ENCODE data around the gene EBF3. TPM values are rescaled to one million over a fixed set of nuclear protein-coding genes. Genes with fewer than 3 reads are reported as not detected.

The EBF3 gene
- total and polyA plus RNA-seq, 2 donors (not counting 3 experiments of a cell fraction or from before 2014, with no cell fraction given): 0.92 to 2.7 TPM

GRCh38 chr10:129954492-129955315 lies 9.4 kb downstream of the EBF3 start:
- peaks cover 13 to 29% of the 10 kb centered on the region in 2 experiments for H3K27me3 ChIP-seq (ENCODE audit: control insufficient read depth in 2 of 2, insufficient read depth in 2 of 2, low read length in 2 of 2)
- H3K4me2 ChIP-seq (ENCODE audit: insufficient read depth, low read length): no peak overlapping the region
- intact Hi-C loops (cut with micrococcal nuclease): no loop called here
- dilution Hi-C loops (cut with MboI; ENCODE audit: extremely low pct_ligation_motif_present, low sequenced_read_pairs): no loop called here
- H3K79me2 ChIP-seq (ENCODE audit: control insufficient read depth, insufficient read depth, low read length): no peaks in the 10 kb centered on the region
- no peaks in the 10 kb centered on the region for H4K20me1 ChIP-seq (replicated peaks; ENCODE audit: control insufficient read depth, extremely low read depth, insufficient read depth, low read length)
- POLR2A ChIA-PET: no interaction called here
- H3K36me3 ChIP-seq (ENCODE audit: control insufficient read depth in 2 of 2, extremely low read depth in 1 of 2, insufficient read depth in 2 of 2, low read length in 2 of 2): no peaks in the 10 kb centered on the region
- TF ChIP-seq GATA2 (IDR thresholded peaks at IDR 0.05; ENCODE audit: insufficient read depth, insufficient read length, low read depth, low read length) (no peak), MAX (IDR thresholded peaks at IDR 0.05; ENCODE audit: insufficient read depth, insufficient read length) (no peak), EZH2 (IDR thresholded peaks at IDR 0.05; ENCODE audit: borderline replicate concordance, low read depth, low read length, severe bottlenecking) (no peak), JUN (IDR thresholded peaks at IDR 0.05; ENCODE audit: borderline replicate concordance, insufficient read depth, insufficient read length, low read depth) (no peak), CTCF (IDR thresholded peaks at IDR 0.05; ENCODE audit: extremely low read depth in 1 of 2, insufficient read depth in 1 of 2, low read depth in 1 of 2, low read length in 2 of 2) (no peak), POLR2AphosphoS5 (IDR thresholded peaks at IDR 0.05; ENCODE audit: insufficient read depth, low read depth, low read length) (no peak), MYC (IDR thresholded peaks at IDR 0.05; ENCODE audit: low read depth, low read length) (no peak), POLR2A (IDR thresholded peaks at IDR 0.05; ENCODE audit: low read depth, low read length) (no peak), FOS (IDR thresholded peaks at IDR 0.05; ENCODE audit: borderline replicate concordance, insufficient read depth, low read length) (no peak)
- H3K27ac ChIP-seq (ENCODE audit: insufficient read depth, low read depth, low read length): no peak overlapping the region
- no peaks in the 10 kb centered on the region for H3K9me1 ChIP-seq (replicated peaks; ENCODE audit: control insufficient read depth, extremely low read depth, insufficient read depth, low read length)
- H3K9me3 ChIP-seq (replicated peaks; ENCODE audit: control insufficient read depth, insufficient read depth, low read length): no peaks in the 10 kb centered on the region
- no peaks in the 10 kb centered on the region for H3K4me1 ChIP-seq (ENCODE audit: control insufficient read depth, extremely low read depth, insufficient read depth, low read length)
- BruUV-seq (replicated peaks): no TSS peak
- CTCF ChIA-PET: no interaction called here
- H3K4me3 ChIP-seq (replicated peaks in 1 of 3; ENCODE audit: insufficient read depth in 1 of 3, low read depth in 1 of 3, low read length in 3 of 3): no peak overlapping the region
- no peak for FAIRE-seq
- no peak for DNase-seq (ENCODE audit: low read depth, low spot score)
- no peak overlapping the region for H2AFZ ChIP-seq (ENCODE audit: low read depth, low read length)
- no peak overlapping the region for H3K9ac ChIP-seq (replicated peaks; ENCODE audit: extremely low read depth, insufficient read depth, low read length)
